ENCODE results near the gene LPP.

Gene LPP

GRCh38 chr3:188916934-188917401 is 763.0 kb downstream of the LPP start:
- DNase-seq, result peak in 9 of 42 donors; percentile 13 to 60 (median 33)
- intact Hi-C loops (cut with DNase I), result no loop called here

- intact Hi-C loops (cut with DNase I), result no loop called here
- DNase-seq, result no peak
These were observed 764.1 kb downstream of the LPP start for GRCh38 chr3:188918093-188918492.

- intact Hi-C loops (cut with DNase I), result no loop called here
- no peak for DNase-seq
These were observed 769.7 kb downstream of the LPP start for GRCh38 chr3:188923671-188924070.

GRCh38 chr3:188925376-188925775 is 771.4 kb downstream of the LPP start:
- no peak for DNase-seq
- intact Hi-C loops (cut with DNase I), result no loop called here

- DNase-seq, result no peak
- intact Hi-C loops (cut with DNase I), result no loop called here
These were observed 772.2 kb downstream of the LPP start for GRCh38 chr3:188926111-188926510.

- no peak for DNase-seq
- intact Hi-C loops (cut with DNase I), result no loop called here
These were observed 773.0 kb downstream of the LPP start for GRCh38 chr3:188926741-188927511.

- intact Hi-C loops (cut with DNase I), result no loop called here
- DNase-seq, result peak in 1 of 42 donors; percentile 24
These were observed 774.0 kb downstream of the LPP start for GRCh38 chr3:188927971-188928370.

- DNase-seq, result no peak
These were observed 775.2 kb downstream of the LPP start for GRCh38 chr3:188929137-188929536.

GRCh38 chr3:188931036-188931435 is 777.1 kb downstream of the LPP start:
- DNase-seq, result no peak
- intact Hi-C loops (cut with DNase I), result no loop called here

More at GRCh38 chr3:188929137-188929536, 775.2 kb downstream of the LPP start:
- intact Hi-C loops (cut with DNase I), result no loop called here

GRCh38 chr3:188931531-188931930 is 777.6 kb downstream of the LPP start:
- intact Hi-C loops (cut with DNase I), result no loop called here
- no peak for DNase-seq

GRCh38 chr3:188934989-188935388 is 781.0 kb downstream of the LPP start:
- intact Hi-C loops (cut with DNase I), result no loop called here
- DNase-seq, result no peak

- intact Hi-C loops (cut with DNase I), result no loop called here
- DNase-seq, result no peak
These were observed 782.7 kb downstream of the LPP start for GRCh38 chr3:188936597-188937107.

- DNase-seq, result no peak
These were observed 783.4 kb downstream of the LPP start for GRCh38 chr3:188937389-188937788.

GRCh38 chr3:188938999-188939398 is 785.0 kb downstream of the LPP start:
- intact Hi-C loops (cut with DNase I), result no loop called here
- DNase-seq, result no peak

More at GRCh38 chr3:188937389-188937788, 783.4 kb downstream of the LPP start:
- intact Hi-C loops (cut with DNase I), result no loop called here

- DNase-seq, result no peak
- intact Hi-C loops (cut with DNase I), result loop anchor here (10.0 kb wide), 2 partner anchors 85 to 355 kb away; no protein-coding TSS in a partner anchor
These were observed 786.0 kb downstream of the LPP start for GRCh38 chr3:188939814-188940572.

Data from head of caudate nucleus (tissue), 42 donors.